ENCODE measurements around the gene HIP1.

GRCh38 chr7:75699993-75700392, 38.7 kb downstream of the HIP1 start:
- TF ChIP-seq CTCF (IDR thresholded peaks at IDR 0.05; ENCODE audit: insufficient read depth, low read length, poor library complexity, severe bottlenecking) (no peak), EZH2phosphoT487 (conservative IDR thresholded peaks at IDR 0.05; ENCODE audit: low read length) (no peak)

Measured in SU-DHL-6 (cell line).